HG03108 (cell line): ENCODE results near the gene PIEZO1.
"Not testable (repeated sequence)": the region's sequence is repeated elsewhere in the genome, so short reads cannot be mapped to it uniquely, and the experiment has no call there.

ENCODE experiments used
- ATAC-seq: cut with Tn5 transposase; IDR thresholded peaks from one replicate; pipeline ENCODE4 v1.9.1; 2021; ENCODE audit warnings: moderate library complexity; ENCODE audit not compliant: unreplicated experiment

Gene PIEZO1

GRCh38 chr16:88805887-88806393, 20.9 kb upstream of the PIEZO1 start:
- ATAC-seq, result no peak

GRCh38 chr16:88805340-88805715, 20.3 kb upstream of the PIEZO1 start:
- no peak for ATAC-seq

GRCh38 chr16:88804552-88805339, 19.7 kb upstream of the PIEZO1 start:
- ATAC-seq, result no peak

GRCh38 chr16:88804173-88804551, 19.1 kb upstream of the PIEZO1 start:
- no peak for ATAC-seq

- ATAC-seq, result peak; percentile 30
Measured at GRCh38 chr16:88803264-88803987, 18.4 kb upstream of the PIEZO1 start, which contains the start of gene CDT1. Gene CDT1, plus strand, starts transcription at chr16:88803789. Its CDS starts 43 bp downstream, at chr16:88803832.

- ATAC-seq, result no peak
Measured at GRCh38 chr16:88800277-88800592, 15.2 kb upstream of the PIEZO1 start.

- no peak for ATAC-seq
Measured at GRCh38 chr16:88799569-88800276, 14.7 kb upstream of the PIEZO1 start.

- no peak for ATAC-seq
Measured at GRCh38 chr16:88798772-88799455, 13.9 kb upstream of the PIEZO1 start.

GRCh38 chr16:88798073-88798472, 13.1 kb upstream of the PIEZO1 start:
- no peak for ATAC-seq

GRCh38 chr16:88796278-88796677, 11.3 kb upstream of the PIEZO1 start:
- no peak for ATAC-seq

- no peak for ATAC-seq
Measured at GRCh38 chr16:88793251-88793954, 8.4 kb upstream of the PIEZO1 start.

- ATAC-seq, result no peak
Measured at GRCh38 chr16:88792668-88793250, 7.7 kb upstream of the PIEZO1 start.

GRCh38 chr16:88792078-88792550, 7.1 kb upstream of the PIEZO1 start:
- no peak for ATAC-seq

GRCh38 chr16:88790312-88791211, 5.5 kb upstream of the PIEZO1 start:
- no peak for ATAC-seq

GRCh38 chr16:88789594-88789993, 4.6 kb upstream of the PIEZO1 start:
- no peak for ATAC-seq

GRCh38 chr16:88788749-88789148, 3.7 kb upstream of the PIEZO1 start:
- not testable (repeated sequence) for ATAC-seq

GRCh38 chr16:88787579-88788314, 2.7 kb upstream of the PIEZO1 start:
- no peak for ATAC-seq

- ATAC-seq, result no peak
Measured at GRCh38 chr16:88784856-88785105, 239 bp downstream of the PIEZO1 start.
